Measurements from ENCODE around the gene AUTS2. TPM values are rescaled to one million over a fixed set of nuclear protein-coding genes. Genes with fewer than 3 reads are reported as not detected.

AUTS2 gene
- total and polyA plus RNA-seq, 2 experiments from 2014 or later = 32.0 to 91.0 TPM

- Histone ChIP-seq H3K4me1 (ENCODE audit: insufficient read depth) (peaks cover 46% of the 10 kb centered on the region), H3F3A (replicated peaks; ENCODE audit: low read depth) (no peaks in the 10 kb centered on the region), H3K27me3 (ENCODE audit: insufficient read depth) (no peaks in the 10 kb centered on the region), H3K36me3 (ENCODE audit: insufficient read depth) (no peaks in the 10 kb centered on the region), H3K4me3 (no peak overlapping the region), H3K4me2 (no peak overlapping the region), H3K79me2 (replicated peaks; ENCODE audit: insufficient read depth) (no peaks in the 10 kb centered on the region), H2AFZ (no peak overlapping the region), H3K9me2 (ENCODE audit: insufficient read depth) (no peaks in the 10 kb centered on the region), H4K20me1 (replicated peaks; ENCODE audit: insufficient read depth) (no peaks in the 10 kb centered on the region), H3K27ac (ENCODE audit: low read depth) (no peak overlapping the region)
- DNase-seq (ENCODE audit: low spot score) (no peak), ATAC-seq (no peak)
- Mint-ChIP-seq H3K27me3 (ENCODE audit: insufficient read depth, low read depth, poor library complexity) (peaks cover 3% of the 10 kb centered on the region), H3K27ac (no peak overlapping the region), H3K4me3 (no peak overlapping the region), H3K9me3 (no peaks in the 10 kb centered on the region), H3K36me3 (ENCODE audit: low read depth) (no peaks in the 10 kb centered on the region), H3K4me1 (peaks cover 43% of the 10 kb centered on the region)
- TF ChIP-seq NANOG (IDR thresholded peaks at IDR 0.05; ENCODE audit: borderline replicate concordance) = no peak
- TF ChIP-seq, protein P1, sequence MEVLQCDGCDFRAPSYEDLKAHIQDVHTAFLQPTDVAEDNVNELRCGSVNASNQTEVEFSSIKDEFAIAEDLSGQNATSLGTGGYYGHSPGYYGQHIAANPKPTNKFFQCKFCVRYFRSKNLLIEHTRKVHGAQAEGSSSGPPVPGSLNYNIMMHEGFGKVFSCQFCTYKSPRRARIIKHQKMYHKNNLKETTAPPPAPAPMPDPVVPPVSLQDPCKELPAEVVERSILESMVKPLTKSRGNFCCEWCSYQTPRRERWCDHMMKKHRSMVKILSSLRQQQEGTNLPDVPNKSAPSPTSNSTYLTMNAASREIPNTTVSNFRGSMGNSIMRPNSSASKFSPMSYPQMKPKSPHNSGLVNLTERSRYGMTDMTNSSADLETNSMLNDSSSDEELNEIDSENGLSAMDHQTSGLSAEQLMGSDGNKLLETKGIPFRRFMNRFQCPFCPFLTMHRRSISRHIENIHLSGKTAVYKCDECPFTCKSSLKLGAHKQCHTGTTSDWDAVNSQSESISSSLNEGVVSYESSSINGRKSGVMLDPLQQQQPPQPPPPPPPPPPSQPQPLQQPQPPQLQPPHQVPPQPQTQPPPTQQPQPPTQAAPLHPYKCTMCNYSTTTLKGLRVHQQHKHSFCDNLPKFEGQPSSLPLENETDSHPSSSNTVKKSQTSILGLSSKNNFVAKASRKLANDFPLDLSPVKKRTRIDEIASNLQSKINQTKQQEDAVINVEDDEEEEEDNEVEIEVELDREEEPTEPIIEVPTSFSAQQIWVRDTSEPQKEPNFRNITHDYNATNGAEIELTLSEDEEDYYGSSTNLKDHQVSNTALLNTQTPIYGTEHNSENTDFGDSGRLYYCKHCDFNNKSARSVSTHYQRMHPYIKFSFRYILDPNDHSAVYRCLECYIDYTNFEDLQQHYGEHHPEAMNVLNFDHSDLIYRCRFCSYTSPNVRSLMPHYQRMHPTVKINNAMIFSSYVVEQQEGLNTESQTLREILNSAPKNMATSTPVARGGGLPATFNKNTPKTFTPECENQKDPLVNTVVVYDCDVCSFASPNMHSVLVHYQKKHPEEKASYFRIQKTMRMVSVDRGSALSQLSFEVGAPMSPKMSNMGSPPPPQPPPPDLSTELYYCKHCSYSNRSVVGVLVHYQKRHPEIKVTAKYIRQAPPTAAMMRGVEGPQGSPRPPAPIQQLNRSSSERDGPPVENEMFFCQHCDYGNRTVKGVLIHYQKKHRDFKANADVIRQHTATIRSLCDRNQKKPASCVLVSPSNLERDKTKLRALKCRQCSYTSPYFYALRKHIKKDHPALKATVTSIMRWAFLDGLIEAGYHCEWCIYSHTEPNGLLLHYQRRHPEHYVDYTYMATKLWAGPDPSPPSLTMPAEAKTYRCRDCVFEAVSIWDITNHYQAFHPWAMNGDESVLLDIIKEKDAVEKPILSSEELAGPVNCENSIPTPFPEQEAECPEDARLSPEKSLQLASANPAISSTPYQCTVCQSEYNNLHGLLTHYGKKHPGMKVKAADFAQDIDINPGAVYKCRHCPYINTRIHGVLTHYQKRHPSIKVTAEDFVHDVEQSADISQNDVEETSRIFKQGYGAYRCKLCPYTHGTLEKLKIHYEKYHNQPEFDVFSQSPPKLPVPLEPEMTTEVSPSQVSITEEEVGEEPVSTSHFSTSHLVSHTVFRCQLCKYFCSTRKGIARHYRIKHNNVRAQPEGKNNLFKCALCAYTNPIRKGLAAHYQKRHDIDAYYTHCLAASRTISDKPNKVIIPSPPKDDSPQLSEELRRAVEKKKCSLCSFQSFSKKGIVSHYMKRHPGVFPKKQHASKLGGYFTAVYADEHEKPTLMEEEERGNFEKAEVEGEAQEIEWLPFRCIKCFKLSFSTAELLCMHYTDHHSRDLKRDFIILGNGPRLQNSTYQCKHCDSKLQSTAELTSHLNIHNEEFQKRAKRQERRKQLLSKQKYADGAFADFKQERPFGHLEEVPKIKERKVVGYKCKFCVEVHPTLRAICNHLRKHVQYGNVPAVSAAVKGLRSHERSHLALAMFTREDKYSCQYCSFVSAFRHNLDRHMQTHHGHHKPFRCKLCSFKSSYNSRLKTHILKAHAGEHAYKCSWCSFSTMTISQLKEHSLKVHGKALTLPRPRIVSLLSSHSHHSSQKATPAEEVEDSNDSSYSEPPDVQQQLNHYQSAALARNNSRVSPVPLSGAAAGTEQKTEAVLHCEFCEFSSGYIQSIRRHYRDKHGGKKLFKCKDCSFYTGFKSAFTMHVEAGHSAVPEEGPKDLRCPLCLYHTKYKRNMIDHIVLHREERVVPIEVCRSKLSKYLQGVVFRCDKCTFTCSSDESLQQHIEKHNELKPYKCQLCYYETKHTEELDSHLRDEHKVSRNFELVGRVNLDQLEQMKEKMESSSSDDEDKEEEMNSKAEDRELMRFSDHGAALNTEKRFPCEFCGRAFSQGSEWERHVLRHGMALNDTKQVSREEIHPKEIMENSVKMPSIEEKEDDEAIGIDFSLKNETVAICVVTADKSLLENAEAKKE (CRISPR knock-in tag; IDR thresholded peaks at IDR 0.05) = no peak
- TF ChIP-seq CREB1 (CRISPR knock-in tag; IDR thresholded peaks at IDR 0.05; ENCODE audit: low read depth) = no peak
- no peak for TF ChIP-seq POLR2AphosphoS5 (IDR thresholded peaks at IDR 0.05; ENCODE audit: low read depth)
- no peak for TF ChIP-seq CTCF (conservative IDR thresholded peaks at IDR 0.05; ENCODE audit: low read depth in 2 of 2)
Measured at GRCh38 chr7:69739190-69739589, 140.9 kb downstream of the AUTS2 start.

Measured in GM23338 (cell line).